Mesenchymal stem cell (in vitro differentiated cells and primary cell): ENCODE results near the gene BIRC3.

Experiments
- DNase-seq: peaks from one replicate; pipeline ENCODE4 v3.0.0-alpha.2; 2013
- H2AFZ ChIP-seq: one replicate; pipeline ENCODE4 v1.6.1; 2013; ENCODE audit warnings: low read depth, mild to moderate bottlenecking, control low read depth, inconsistent platforms, low read length, moderate library complexity
- H2AK5ac ChIP-seq: 2 replicates; pipeline ENCODE4 v1.6.1; 2013; ENCODE audit warnings: low read length, moderate library complexity, mild to moderate bottlenecking, inconsistent platforms; ENCODE audit not compliant: severe bottlenecking
- H2BK120ac ChIP-seq: one replicate; pipeline ENCODE4 v1.6.1; 2013; ENCODE audit warnings: low read depth, mild to moderate bottlenecking, inconsistent platforms, low read length, moderate library complexity
- H2BK12ac ChIP-seq, 2 experiments: one replicate each; pipeline ENCODE4 v1.6.1; 2013; ENCODE audit warnings: inconsistent platforms in 2 of 2, low read length in 2 of 2, mild to moderate bottlenecking in 2 of 2, moderate library complexity in 2 of 2, control low read depth in 1 of 2
- H2BK15ac ChIP-seq: one replicate; pipeline ENCODE4 v1.6.1; 2013; ENCODE audit warnings: mild to moderate bottlenecking, low read depth, inconsistent platforms; ENCODE audit not compliant: poor library complexity, severe bottlenecking
- H2BK5ac ChIP-seq: 2 replicates; pipeline ENCODE4 v1.6.1; 2013; ENCODE audit warnings: low read depth, mild to moderate bottlenecking, low read length, control low read depth, inconsistent platforms; ENCODE audit not compliant: poor library complexity, severe bottlenecking
- H3K14ac ChIP-seq, 2 experiments: one replicate each; pipeline ENCODE4 v1.6.1; 2013; ENCODE audit warnings: inconsistent platforms in 2 of 2, low read length in 2 of 2, control low read depth in 1 of 2, mild to moderate bottlenecking in 1 of 2, moderate library complexity in 1 of 2
- H3K18ac ChIP-seq, 2 experiments: one replicate each; pipeline ENCODE4 v1.6.1; 2013; ENCODE audit warnings: inconsistent platforms in 2 of 2, low read length in 2 of 2, control low read depth in 1 of 2, low read depth in 1 of 2, mild to moderate bottlenecking in 1 of 2
- H3K23ac ChIP-seq, 2 experiments: one replicate each; pipeline ENCODE4 v1.6.1; 2013; ENCODE audit warnings: inconsistent platforms in 2 of 2, low read length in 2 of 2, mild to moderate bottlenecking in 2 of 2, moderate library complexity in 2 of 2, control low read depth in 1 of 2
- H3K27ac ChIP-seq: 2 replicates; pipeline ENCODE4 v1.5.1; 2013; ENCODE audit warnings: mild to moderate bottlenecking, moderate library complexity, low read length, control low read depth, inconsistent platforms; ENCODE audit not compliant: poor library complexity, severe bottlenecking
- H3K27me3 ChIP-seq, 2 experiments: 2 replicates each; pipeline versions ENCODE4 v1.6.1 to v1.7.0; 2013; ENCODE audit warnings: low read length in 2 of 2, mild to moderate bottlenecking in 2 of 2, moderate library complexity in 2 of 2, control low read depth in 1 of 2, inconsistent platforms in 1 of 2; ENCODE audit not compliant: control insufficient read depth in 1 of 2, insufficient read depth in 1 of 2
- H3K36me3 ChIP-seq, 2 experiments: 2 replicates each; pipeline versions ENCODE4 v1.6.1 to v1.7.0; 2013; ENCODE audit warnings: low read length in 2 of 2, control low read depth in 1 of 2, inconsistent platforms in 1 of 2, low read depth in 1 of 2, mild to moderate bottlenecking in 1 of 2; ENCODE audit not compliant: insufficient read depth in 2 of 2, control insufficient read depth in 1 of 2
- H3K4ac ChIP-seq, 2 experiments: one replicate each; pipeline ENCODE4 v1.6.1; 2013; ENCODE audit warnings: inconsistent platforms in 2 of 2, low read length in 2 of 2, mild to moderate bottlenecking in 2 of 2, moderate library complexity in 2 of 2, control low read depth in 1 of 2, low read depth in 1 of 2
- H3K4me1 ChIP-seq: 2 replicates; pipeline ENCODE4 v1.6.1; 2013; ENCODE audit warnings: low read depth, low read length, control low read depth; ENCODE audit not compliant: control insufficient read depth, insufficient read depth
- H3K4me2 ChIP-seq: 2 replicates; pipeline ENCODE4 v1.6.1; 2013; ENCODE audit warnings: low read length, mild to moderate bottlenecking, inconsistent platforms; ENCODE audit not compliant: poor library complexity, severe bottlenecking
- H3K4me3 ChIP-seq, 2 experiments: 2 replicates each; pipeline versions ENCODE4 v1.5.1 to v1.7.0; 2013; ENCODE audit warnings: low read length in 2 of 2, mild to moderate bottlenecking in 2 of 2, control low read depth in 1 of 2, low read depth in 1 of 2; ENCODE audit not compliant: insufficient read depth in 1 of 2
- H3K79me1 ChIP-seq: replicated peaks from 2 replicates; pipeline ENCODE4 v1.6.1; 2013; ENCODE audit warnings: mild to moderate bottlenecking, control low read depth, low read length, inconsistent platforms; ENCODE audit not compliant: poor library complexity, severe bottlenecking
- H3K9ac ChIP-seq: 2 replicates; pipeline ENCODE4 v1.7.0; 2013; ENCODE audit warnings: mild to moderate bottlenecking, low read length, moderate library complexity
- H3K9me3 ChIP-seq: 2 replicates; pipeline ENCODE4 v1.7.0; 2013; ENCODE audit warnings: mild to moderate bottlenecking, low read length; ENCODE audit not compliant: control insufficient read depth
- H4K8ac ChIP-seq: one replicate; pipeline ENCODE4 v1.6.1; 2013; ENCODE audit warnings: inconsistent platforms, mild to moderate bottlenecking, low read length, moderate library complexity
- H4K91ac ChIP-seq: one replicate; pipeline ENCODE4 v1.6.1; 2013; ENCODE audit warnings: mild to moderate bottlenecking, low read length, inconsistent platforms
- WGBS: methylation state at CpG from one replicate; pipeline ENCODE4 v1.1.7; 2013; ENCODE audit warnings: mixed read lengths; 5-methylcytosine and 5-hydroxymethylcytosine counted together

Gene BIRC3

DNA sequence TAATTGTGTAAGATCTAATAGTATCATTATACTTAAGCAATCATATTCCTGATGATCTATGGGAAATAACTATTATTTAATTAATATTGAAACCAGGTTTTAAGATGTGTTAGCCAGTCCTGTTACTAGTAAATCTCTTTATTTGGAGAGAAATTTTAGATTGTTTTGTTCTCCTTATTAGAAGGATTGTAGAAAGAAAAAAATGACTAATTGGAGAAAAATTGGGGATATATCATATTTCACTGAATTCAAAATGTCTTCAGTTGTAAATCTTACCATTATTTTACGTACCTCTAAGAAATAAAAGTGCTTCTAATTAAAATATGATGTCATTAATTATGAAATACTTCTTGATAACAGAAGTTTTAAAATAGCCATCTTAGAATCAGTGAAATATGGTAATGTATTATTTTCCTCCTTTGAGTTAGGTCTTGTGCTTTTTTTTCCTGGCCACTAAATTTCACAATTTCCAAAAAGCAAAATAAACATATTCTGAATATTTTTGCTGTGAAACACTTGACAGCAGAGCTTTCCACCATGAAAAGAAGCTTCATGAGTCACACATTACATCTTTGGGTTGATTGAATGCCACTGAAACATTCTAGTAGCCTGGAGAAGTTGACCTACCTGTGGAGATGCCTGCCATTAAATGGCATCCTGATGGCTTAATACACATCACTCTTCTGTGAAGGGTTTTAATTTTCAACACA is 6.4 kb downstream of the BIRC3 start:
- Histone ChIP-seq H3K4me3 (no peak overlapping the region), H2AFZ (no peak overlapping the region), H3K27ac (no peak overlapping the region), H3K4ac (no peak overlapping the region), H4K91ac (no peak overlapping the region), H3K27me3 (no peaks in the 10 kb centered on the region), H2BK120ac (no peak overlapping the region), H3K79me1 (no peaks in the 10 kb centered on the region), H3K4me2 (no peak overlapping the region), H3K14ac (no peak overlapping the region), H2BK15ac (no peak overlapping the region), H3K23ac (no peak overlapping the region), H3K36me3 (no peaks in the 10 kb centered on the region), H2AK5ac (no peak overlapping the region), H3K9me3 (no peaks in the 10 kb centered on the region), H3K4me1 (no peaks in the 10 kb centered on the region), H2BK12ac (no peak overlapping the region), H3K18ac (no peak overlapping the region), H3K9ac (no peak overlapping the region), H2BK5ac (no peak overlapping the region), H4K8ac (no peak overlapping the region)
- no CpG with 5 or more reads among the region's 1 CpG for WGBS
- DNase-seq: no peak

DNA sequence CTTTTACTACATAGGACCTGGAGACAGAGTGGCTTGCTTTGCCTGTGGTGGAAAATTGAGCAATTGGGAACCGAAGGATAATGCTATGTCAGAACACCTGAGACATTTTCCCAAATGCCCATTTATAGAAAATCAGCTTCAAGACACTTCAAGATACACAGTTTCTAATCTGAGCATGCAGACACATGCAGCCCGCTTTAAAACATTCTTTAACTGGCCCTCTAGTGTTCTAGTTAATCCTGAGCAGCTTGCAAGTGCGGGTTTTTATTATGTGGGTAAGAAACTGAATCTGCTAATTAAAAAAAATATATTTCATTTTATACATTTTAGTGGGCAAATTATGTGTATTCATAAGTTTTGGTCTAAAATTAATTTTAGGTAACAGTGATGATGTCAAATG is 7.8 kb downstream of the BIRC3 start:
- Histone ChIP-seq H3K23ac (no peak overlapping the region), H3K36me3 (no peaks in the 10 kb centered on the region), H2AFZ (no peak overlapping the region), H3K4me3 (no peak overlapping the region), H3K18ac (no peak overlapping the region), H2BK12ac (no peak overlapping the region), H3K4me1 (no peaks in the 10 kb centered on the region), H3K27ac (no peak overlapping the region), H3K4ac (no peak overlapping the region), H3K79me1 (no peaks in the 10 kb centered on the region), H2BK15ac (no peak overlapping the region), H3K4me2 (no peak overlapping the region), H4K8ac (no peak overlapping the region), H2BK5ac (no peak overlapping the region), H4K91ac (no peak overlapping the region), H2BK120ac (no peak overlapping the region), H3K9ac (no peak overlapping the region), H2AK5ac (no peak overlapping the region), H3K14ac (no peak overlapping the region), H3K9me3 (no peaks in the 10 kb centered on the region), H3K27me3 (no peaks in the 10 kb centered on the region)
- WGBS: 100% methylated on average over 1 of the region's 3 CpGs
- no peak for DNase-seq

DNA sequence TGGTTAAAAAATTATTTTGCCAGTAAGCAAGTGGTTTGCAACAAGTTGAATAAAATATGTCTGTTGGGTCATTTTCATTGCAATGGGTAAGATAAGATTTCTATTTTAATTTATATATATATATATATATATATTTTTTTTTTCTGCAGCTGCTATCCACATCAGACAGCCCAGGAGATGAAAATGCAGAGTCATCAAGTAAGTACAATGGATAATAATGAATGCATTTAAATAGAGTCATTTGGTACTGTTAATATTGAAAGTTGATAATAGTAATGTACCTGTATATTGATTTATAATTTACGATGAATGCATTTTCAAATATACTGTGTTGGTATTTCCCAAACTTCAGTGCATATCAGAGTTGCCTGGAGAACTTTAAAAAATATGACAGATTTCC is 11.5 kb downstream of the BIRC3 start:
- no peak overlapping the region for H4K91ac ChIP-seq
- H3K9ac ChIP-seq: no peak overlapping the region
- no peak overlapping the region for H2BK120ac ChIP-seq
- H2AK5ac ChIP-seq: no peak overlapping the region
- H3K9me3 ChIP-seq: no peaks in the 10 kb centered on the region
- no peak overlapping the region for H3K27ac ChIP-seq
- no CpG with 5 or more reads among the region's 1 CpG for WGBS
- no peak for DNase-seq
- H3K36me3 ChIP-seq: no peaks in the 10 kb centered on the region
- no peak overlapping the region for H2BK15ac ChIP-seq
- H3K23ac ChIP-seq: no peak overlapping the region
- no peaks in the 10 kb centered on the region for H3K4me1 ChIP-seq
- no peak overlapping the region for H4K8ac ChIP-seq
- no peak overlapping the region for H3K14ac ChIP-seq
- H3K79me1 ChIP-seq: no peaks in the 10 kb centered on the region
- no peak overlapping the region for H3K18ac ChIP-seq
- H3K4me3 ChIP-seq: no peak overlapping the region
- H3K4ac ChIP-seq: no peak overlapping the region
- no peak overlapping the region for H2BK5ac ChIP-seq
- no peaks in the 10 kb centered on the region for H3K27me3 ChIP-seq
- H3K4me2 ChIP-seq: no peak overlapping the region
- no peak overlapping the region for H2BK12ac ChIP-seq
- no peak overlapping the region for H2AFZ ChIP-seq

DNA sequence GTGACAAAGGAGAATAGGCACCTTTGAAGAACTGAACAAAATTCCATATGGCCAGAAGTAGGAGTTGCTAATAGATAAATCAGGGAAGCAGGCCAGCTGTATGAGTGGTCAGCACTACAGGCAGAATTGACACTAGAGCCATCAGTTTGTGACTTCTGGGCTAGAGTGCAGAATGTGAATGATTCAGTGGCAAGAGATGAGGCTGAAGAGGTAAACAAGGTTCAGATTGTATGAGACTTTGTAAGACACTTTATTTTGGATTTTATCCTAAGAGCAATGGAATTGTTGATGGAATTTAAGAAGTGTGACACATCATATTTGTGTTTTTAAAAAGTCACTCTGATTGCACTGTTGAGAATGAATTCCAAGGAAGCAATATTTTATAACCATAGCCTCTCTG is 12.9 kb downstream of the BIRC3 start:
- Histone ChIP-seq H3K4me2 (no peak overlapping the region), H3K9me3 (no peaks in the 10 kb centered on the region), H4K91ac (no peak overlapping the region), H2BK15ac (no peak overlapping the region), H3K27me3 (no peaks in the 10 kb centered on the region), H2AK5ac (no peak overlapping the region), H3K23ac (no peak overlapping the region), H4K8ac (no peak overlapping the region), H2AFZ (no peak overlapping the region), H3K14ac (no peak overlapping the region), H3K4me3 (no peak overlapping the region), H3K9ac (no peak overlapping the region), H2BK12ac (no peak overlapping the region), H3K79me1 (no peaks in the 10 kb centered on the region), H3K36me3 (no peaks in the 10 kb centered on the region), H3K4ac (peak overlapping the region in 1 of 2 experiments; percentile 41), H3K4me1 (no peaks in the 10 kb centered on the region), H2BK5ac (no peak overlapping the region), H3K27ac (no peak overlapping the region), H2BK120ac (no peak overlapping the region), H3K18ac (no peak overlapping the region)
- no peak for DNase-seq
